ENCODE data around the gene STEAP3. TPM values are rescaled to one million over a fixed set of nuclear protein-coding genes. Genes with fewer than 3 reads are reported as not detected.
A peak's percentile ranks its signal among the peaks of the same experiment; 100 is the strongest.

The STEAP3 gene
- total RNA-seq, 1 donor from 2014 or later, result 2.1 TPM

- Mint-ChIP-seq H3K36me3 (ENCODE audit: unreplicated experiment) (no peaks in the 10 kb centered on the region), H3K27ac (ENCODE audit: unreplicated experiment) (peak overlapping the region; percentile 89), H3K9me3 (ENCODE audit: unreplicated experiment) (peaks cover 1% of the 10 kb centered on the region), H3K4me3 (ENCODE audit: unreplicated experiment) (no peak overlapping the region), H3K4me1 (ENCODE audit: low read depth, unreplicated experiment) (peaks cover 10% of the 10 kb centered on the region), H3K27me3 (ENCODE audit: unreplicated experiment) (peaks cover 4% of the 10 kb centered on the region)
- no peak for TF ChIP-seq CTCF (IDR thresholded peaks at IDR 0.05; ENCODE audit: partially characterized antibody, unreplicated experiment)
- DNase-seq, result no peak
These were observed 32.9 kb downstream of the STEAP3 start for GRCh38 chr2:119256582-119256921.

- no peak for DNase-seq
- Mint-ChIP-seq H3K9me3 (ENCODE audit: unreplicated experiment) (peaks cover 1% of the 10 kb centered on the region), H3K27me3 (ENCODE audit: unreplicated experiment) (peaks cover 4% of the 10 kb centered on the region), H3K4me3 (ENCODE audit: unreplicated experiment) (no peak overlapping the region), H3K27ac (ENCODE audit: unreplicated experiment) (no peak overlapping the region), H3K36me3 (ENCODE audit: unreplicated experiment) (no peaks in the 10 kb centered on the region), H3K4me1 (ENCODE audit: low read depth, unreplicated experiment) (peaks cover 8% of the 10 kb centered on the region)
- no peak for TF ChIP-seq CTCF (IDR thresholded peaks at IDR 0.05; ENCODE audit: partially characterized antibody, unreplicated experiment)
These were observed 33.6 kb downstream of the STEAP3 start for GRCh38 chr2:119257198-119257597.

- Mint-ChIP-seq H3K4me3 (ENCODE audit: unreplicated experiment) (no peak overlapping the region), H3K4me1 (ENCODE audit: low read depth, unreplicated experiment) (peaks cover 9% of the 10 kb centered on the region), H3K9me3 (ENCODE audit: unreplicated experiment) (no peaks in the 10 kb centered on the region), H3K36me3 (ENCODE audit: unreplicated experiment) (no peaks in the 10 kb centered on the region), H3K27me3 (ENCODE audit: unreplicated experiment) (peaks cover 1% of the 10 kb centered on the region), H3K27ac (ENCODE audit: unreplicated experiment) (no peak overlapping the region)
- DNase-seq, result no peak
- no peak for TF ChIP-seq CTCF (IDR thresholded peaks at IDR 0.05; ENCODE audit: partially characterized antibody, unreplicated experiment)
These were observed 35.7 kb downstream of the STEAP3 start for GRCh38 chr2:119259296-119259860.

GRCh38 chr2:119260646-119261492 lies 37.2 kb downstream of the STEAP3 start:
- Mint-ChIP-seq H3K36me3 (ENCODE audit: unreplicated experiment) (no peaks in the 10 kb centered on the region), H3K27me3 (ENCODE audit: unreplicated experiment) (no peaks in the 10 kb centered on the region), H3K4me1 (ENCODE audit: low read depth, unreplicated experiment) (peaks cover 9% of the 10 kb centered on the region), H3K9me3 (ENCODE audit: unreplicated experiment) (no peaks in the 10 kb centered on the region), H3K4me3 (ENCODE audit: unreplicated experiment) (no peak overlapping the region), H3K27ac (ENCODE audit: unreplicated experiment) (no peak overlapping the region)
- TF ChIP-seq CTCF (IDR thresholded peaks at IDR 0.05; ENCODE audit: partially characterized antibody, unreplicated experiment), result no peak
- DNase-seq, result no peak
